GM23338 (cell line): ENCODE measurements around the gene FGF22. TPM values are rescaled to one million over a fixed set of nuclear protein-coding genes. Genes with fewer than 3 reads are reported as not detected.

Experiments
- ATAC-seq: fragments of 200-7000 bp; cut with Tn5 transposase; 3 replicates; pipeline ENCODE4 v1.9.1; 2020
- DNase-seq: peaks from one replicate; pipeline ENCODE4 v3.0.0-alpha.2; 2015; ENCODE audit warnings: low spot score
- H2AFZ ChIP-seq: fragments of 200-600 bp; sonication (generic); 2 replicates; pipeline ENCODE4 v1.8.0; 2016; ENCODE audit warnings: antibody characterized with exemption, mild to moderate bottlenecking, moderate library complexity
- H3F3A ChIP-seq: fragments of 200-600 bp; sonication (generic); replicated peaks from 2 replicates; pipeline ENCODE4 v1.8.0; 2017; ENCODE audit warnings: antibody characterized with exemption, mixed run types, low read depth
- H3K27ac ChIP-seq: fragments of 200-600 bp; sonication (generic); 2 replicates; pipeline ENCODE4 v1.6.1; 2016; ENCODE audit warnings: low read depth
- H3K27me3 ChIP-seq: fragments of 200-600 bp; sonication (generic); 2 replicates; pipeline ENCODE4 v1.8.0; 2016; ENCODE audit warnings: mild to moderate bottlenecking, mixed run types, moderate library complexity; ENCODE audit not compliant: insufficient read depth
- H3K36me3 ChIP-seq: fragments of 200-600 bp; sonication (generic); 2 replicates; pipeline ENCODE4 v1.8.0; 2016; ENCODE audit warnings: mild to moderate bottlenecking; ENCODE audit not compliant: insufficient read depth
- H3K4me1 ChIP-seq: fragments of 200-600 bp; sonication (generic); 2 replicates; pipeline ENCODE4 v1.8.0; 2016; ENCODE audit warnings: mild to moderate bottlenecking, moderate library complexity; ENCODE audit not compliant: insufficient read depth
- H3K4me2 ChIP-seq: fragments of 200-600 bp; sonication (generic); 2 replicates; pipeline ENCODE4 v1.7.1; 2017; ENCODE audit warnings: mixed run types
- H3K4me3 ChIP-seq: fragments of 200-600 bp; sonication (generic); 2 replicates; pipeline ENCODE4 v1.6.1; 2016; ENCODE audit warnings: mixed run types
- H3K79me2 ChIP-seq: fragments of 200-600 bp; sonication (generic); replicated peaks from 2 replicates; pipeline ENCODE4 v1.8.0; 2017; ENCODE audit warnings: mild to moderate bottlenecking; ENCODE audit not compliant: insufficient read depth
- H3K9me2 ChIP-seq: fragments of 200-600 bp; sonication (generic); 2 replicates; pipeline ENCODE4 v1.8.0; 2017; ENCODE audit not compliant: insufficient read depth
- H4K20me1 ChIP-seq: fragments of 200-600 bp; sonication (generic); replicated peaks from 2 replicates; pipeline ENCODE4 v1.8.0; 2017; ENCODE audit warnings: mild to moderate bottlenecking; ENCODE audit not compliant: insufficient read depth
- H3K27ac Mint-ChIP-seq: 2 replicates; pipeline ENCODE4 v1.8.0; 2020; ENCODE audit warnings: inconsistent platforms, mild to moderate bottlenecking, moderate library complexity, mixed read lengths
- H3K27me3 Mint-ChIP-seq: 3 replicates; pipeline ENCODE4 v1.8.0; 2022; ENCODE audit warnings: low read depth, mild to moderate bottlenecking, moderate library complexity, mixed read lengths, inconsistent platforms; ENCODE audit not compliant: insufficient read depth, poor library complexity
- H3K36me3 Mint-ChIP-seq: 3 replicates; pipeline ENCODE4 v1.8.0; 2021; ENCODE audit warnings: low read depth, mild to moderate bottlenecking, inconsistent platforms, moderate library complexity, mixed read lengths
- H3K4me1 Mint-ChIP-seq: 3 replicates; pipeline ENCODE4 v1.8.0; 2020; ENCODE audit warnings: mild to moderate bottlenecking, inconsistent platforms, mixed read lengths
- H3K4me3 Mint-ChIP-seq: 3 replicates; pipeline ENCODE4 v1.8.0; 2021; ENCODE audit warnings: moderate library complexity, mild to moderate bottlenecking, inconsistent platforms, mixed read lengths
- H3K9me3 Mint-ChIP-seq: 3 replicates; pipeline ENCODE4 v1.8.0; 2020; ENCODE audit warnings: moderate library complexity, mild to moderate bottlenecking, inconsistent platforms, mixed read lengths
- CREB1 ChIP-seq: fragments of 250-450 bp; sonication (Bioruptor Pico); IDR thresholded peaks from 2 replicates; pipeline ENCODE4 v1.5.0; 2020; ENCODE audit warnings: low read depth, mild to moderate bottlenecking, moderate library complexity
- EZH2 ChIP-seq: fragments of 200-600 bp; sonication (generic); IDR thresholded peaks from one replicate; pipeline ENCODE4 v1.8.0; 2017; ENCODE audit warnings: antibody characterized with exemption, mild to moderate bottlenecking, low read depth; ENCODE audit not compliant: unreplicated experiment
- JUNB ChIP-seq: IDR thresholded peaks from one replicate; pipeline ENCODE4 v1.6.1; 2016; ENCODE audit warnings: antibody characterized with exemption; ENCODE audit not compliant: unreplicated experiment
- POLR2AphosphoS5 ChIP-seq: IDR thresholded peaks from 2 replicates; pipeline ENCODE4 v1.6.1; 2016; ENCODE audit warnings: antibody characterized with exemption, low read depth
- STAT1 ChIP-seq: IDR thresholded peaks from one replicate; pipeline ENCODE4 v1.6.1; 2016; ENCODE audit warnings: antibody characterized with exemption; ENCODE audit not compliant: unreplicated experiment
- ZNF114 ChIP-seq: fragments of 250-450 bp; sonication (Bioruptor Pico); IDR thresholded peaks from 2 replicates; pipeline ENCODE4 v1.5.0; 2020; ENCODE audit warnings: mild to moderate bottlenecking, moderate library complexity
- ZNF331 ChIP-seq: fragments of 250-450 bp; sonication (Bioruptor Pico); IDR thresholded peaks from 2 replicates; pipeline ENCODE4 v1.5.0; 2020; ENCODE audit warnings: low read depth, mild to moderate bottlenecking, moderate library complexity
- polyA plus RNA-seq: library from polyadenylated mRNA; unstranded; fragments of >200 nt; fragmentation: Nextera tagmentation; extraction: Ambion mirVana; gene quantifications from 2 replicates; pipeline ENCODE4 v1.2.1, GENCODE V29; 2016
- total RNA-seq: library from RNA; depleted of rRNA; stranded (reverse); fragments of >200 nt; shearing (Covaris generic); gene quantifications from 2 replicates; pipeline ENCODE4 v1.2.3, GENCODE V29; 2014
- TF ChIP-seq, protein P1 (sequence below), 2 experiments: fragments of 200-600 bp in 1 of 2; sonication (generic) in 1 of 2; conservative IDR thresholded peaks; 2 replicates each; pipeline versions ENCODE4 v1.5.1 to v1.6.1; 2016 to 2017; ENCODE audit warnings: antibody characterized with exemption in 2 of 2, low read depth in 2 of 2, mild to moderate bottlenecking in 2 of 2, moderate library complexity in 1 of 2
- TF ChIP-seq, protein P2 (sequence below): IDR thresholded peaks from 2 replicates; pipeline ENCODE4 v1.6.1; 2016; ENCODE audit warnings: antibody characterized with exemption
- TF ChIP-seq, protein P3 (sequence below): fragments of 250-450 bp; sonication (Bioruptor Pico); IDR thresholded peaks from 2 replicates; pipeline ENCODE4 v1.5.0; 2020; ENCODE audit warnings: mild to moderate bottlenecking, moderate library complexity
- TF ChIP-seq, protein P4 (sequence below): IDR thresholded peaks from one replicate; pipeline ENCODE4 v1.6.1; 2018; ENCODE audit warnings: antibody characterized with exemption; ENCODE audit not compliant: unreplicated experiment

The FGF22 gene
- total and polyA plus RNA-seq, 2 experiments from 2014 or later = 1.0 to 2.8 TPM

DNA sequence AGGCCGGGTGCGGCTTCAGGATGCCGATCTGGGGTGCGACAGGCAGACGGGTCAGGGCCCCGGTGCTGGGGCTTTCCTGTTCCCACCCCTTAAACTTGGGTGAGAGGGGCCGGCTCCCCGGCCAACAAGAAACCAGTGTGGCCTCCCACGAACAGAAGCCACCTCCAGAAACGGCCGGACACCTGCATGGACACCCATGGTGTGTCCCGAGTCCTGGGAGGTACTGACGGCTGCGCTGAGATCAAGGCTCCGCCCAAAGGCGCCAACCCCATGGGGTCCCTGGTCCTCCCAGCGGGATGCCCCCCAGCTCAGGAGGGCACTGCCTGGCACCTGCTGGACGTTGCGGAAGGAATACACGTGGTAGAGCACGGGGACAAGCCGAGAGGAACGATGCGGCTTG is 17.9 kb upstream of the FGF22 start (continued):
- TF ChIP-seq EZH2 = no peak
- no peak for TF ChIP-seq JUNB
- no peak for TF ChIP-seq ZNF114 (CRISPR knock-in tag)

DNA sequence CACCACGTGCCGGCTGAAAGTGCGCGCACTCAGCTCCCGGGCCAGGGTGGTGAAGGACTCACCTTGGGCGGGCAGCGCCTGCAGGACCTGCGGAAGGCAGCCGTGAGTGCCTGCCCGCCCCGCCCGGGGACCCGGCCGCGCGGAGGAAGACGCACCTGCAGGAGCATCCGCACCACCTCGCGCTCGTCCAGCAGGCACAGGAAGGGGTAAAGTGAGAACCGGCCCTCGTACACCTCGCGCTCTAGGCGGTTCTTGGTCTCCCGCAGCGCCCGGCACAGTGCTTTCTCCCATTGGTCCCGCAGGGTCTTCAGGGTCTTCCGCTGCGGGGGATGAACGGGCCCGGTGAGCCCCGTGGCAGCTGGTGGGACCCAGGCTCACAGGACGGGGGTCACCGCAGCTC is 17.0 kb upstream of the FGF22 start:
- Histone ChIP-seq H3K9me2 (no peaks in the 10 kb centered on the region), H3K4me3 (no peak overlapping the region), H2AFZ (no peak overlapping the region), H3K27me3 (no peaks in the 10 kb centered on the region), H3K36me3 (peaks cover 1% of the 10 kb centered on the region; the same call in 1 of the 2 replicates), H3F3A (0 out of 2 replicates have a peak, but pooled peaks cover 5% of the 10 kb centered on the region), H3K79me2 (peaks cover 9% of the 10 kb centered on the region), H4K20me1 (peaks cover 9% of the 10 kb centered on the region), H3K4me1 (no peaks in the 10 kb centered on the region), H3K27ac (no peak overlapping the region), H3K4me2 (no peak overlapping the region)
- ATAC-seq = no peak
- Mint-ChIP-seq H3K27me3 (peaks cover 4% of the 10 kb centered on the region), H3K27ac (no peak overlapping the region), H3K4me1 (peaks cover 2% of the 10 kb centered on the region; the same call in 2 of the 3 replicates), H3K4me3 (no peak overlapping the region), H3K36me3 (peaks cover 51% of the 10 kb centered on the region), H3K9me3 (no peaks in the 10 kb centered on the region)
- no peak for DNase-seq
- TF ChIP-seq STAT1 (no peak), ZNF114 (CRISPR knock-in tag) (no peak), CREB1 (CRISPR knock-in tag) (no peak), ZNF331 (no peak), EZH2 (no peak), POLR2AphosphoS5 (no peak)
- TF ChIP-seq, protein P1, sequence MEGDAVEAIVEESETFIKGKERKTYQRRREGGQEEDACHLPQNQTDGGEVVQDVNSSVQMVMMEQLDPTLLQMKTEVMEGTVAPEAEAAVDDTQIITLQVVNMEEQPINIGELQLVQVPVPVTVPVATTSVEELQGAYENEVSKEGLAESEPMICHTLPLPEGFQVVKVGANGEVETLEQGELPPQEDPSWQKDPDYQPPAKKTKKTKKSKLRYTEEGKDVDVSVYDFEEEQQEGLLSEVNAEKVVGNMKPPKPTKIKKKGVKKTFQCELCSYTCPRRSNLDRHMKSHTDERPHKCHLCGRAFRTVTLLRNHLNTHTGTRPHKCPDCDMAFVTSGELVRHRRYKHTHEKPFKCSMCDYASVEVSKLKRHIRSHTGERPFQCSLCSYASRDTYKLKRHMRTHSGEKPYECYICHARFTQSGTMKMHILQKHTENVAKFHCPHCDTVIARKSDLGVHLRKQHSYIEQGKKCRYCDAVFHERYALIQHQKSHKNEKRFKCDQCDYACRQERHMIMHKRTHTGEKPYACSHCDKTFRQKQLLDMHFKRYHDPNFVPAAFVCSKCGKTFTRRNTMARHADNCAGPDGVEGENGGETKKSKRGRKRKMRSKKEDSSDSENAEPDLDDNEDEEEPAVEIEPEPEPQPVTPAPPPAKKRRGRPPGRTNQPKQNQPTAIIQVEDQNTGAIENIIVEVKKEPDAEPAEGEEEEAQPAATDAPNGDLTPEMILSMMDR (conservative IDR thresholded peaks at IDR 0.05; ENCODE audit: low read depth in 2 of 2) = no peak
- TF ChIP-seq, protein P2, sequence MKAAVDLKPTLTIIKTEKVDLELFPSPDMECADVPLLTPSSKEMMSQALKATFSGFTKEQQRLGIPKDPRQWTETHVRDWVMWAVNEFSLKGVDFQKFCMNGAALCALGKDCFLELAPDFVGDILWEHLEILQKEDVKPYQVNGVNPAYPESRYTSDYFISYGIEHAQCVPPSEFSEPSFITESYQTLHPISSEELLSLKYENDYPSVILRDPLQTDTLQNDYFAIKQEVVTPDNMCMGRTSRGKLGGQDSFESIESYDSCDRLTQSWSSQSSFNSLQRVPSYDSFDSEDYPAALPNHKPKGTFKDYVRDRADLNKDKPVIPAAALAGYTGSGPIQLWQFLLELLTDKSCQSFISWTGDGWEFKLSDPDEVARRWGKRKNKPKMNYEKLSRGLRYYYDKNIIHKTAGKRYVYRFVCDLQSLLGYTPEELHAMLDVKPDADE = no peak
- TF ChIP-seq, protein P3, sequence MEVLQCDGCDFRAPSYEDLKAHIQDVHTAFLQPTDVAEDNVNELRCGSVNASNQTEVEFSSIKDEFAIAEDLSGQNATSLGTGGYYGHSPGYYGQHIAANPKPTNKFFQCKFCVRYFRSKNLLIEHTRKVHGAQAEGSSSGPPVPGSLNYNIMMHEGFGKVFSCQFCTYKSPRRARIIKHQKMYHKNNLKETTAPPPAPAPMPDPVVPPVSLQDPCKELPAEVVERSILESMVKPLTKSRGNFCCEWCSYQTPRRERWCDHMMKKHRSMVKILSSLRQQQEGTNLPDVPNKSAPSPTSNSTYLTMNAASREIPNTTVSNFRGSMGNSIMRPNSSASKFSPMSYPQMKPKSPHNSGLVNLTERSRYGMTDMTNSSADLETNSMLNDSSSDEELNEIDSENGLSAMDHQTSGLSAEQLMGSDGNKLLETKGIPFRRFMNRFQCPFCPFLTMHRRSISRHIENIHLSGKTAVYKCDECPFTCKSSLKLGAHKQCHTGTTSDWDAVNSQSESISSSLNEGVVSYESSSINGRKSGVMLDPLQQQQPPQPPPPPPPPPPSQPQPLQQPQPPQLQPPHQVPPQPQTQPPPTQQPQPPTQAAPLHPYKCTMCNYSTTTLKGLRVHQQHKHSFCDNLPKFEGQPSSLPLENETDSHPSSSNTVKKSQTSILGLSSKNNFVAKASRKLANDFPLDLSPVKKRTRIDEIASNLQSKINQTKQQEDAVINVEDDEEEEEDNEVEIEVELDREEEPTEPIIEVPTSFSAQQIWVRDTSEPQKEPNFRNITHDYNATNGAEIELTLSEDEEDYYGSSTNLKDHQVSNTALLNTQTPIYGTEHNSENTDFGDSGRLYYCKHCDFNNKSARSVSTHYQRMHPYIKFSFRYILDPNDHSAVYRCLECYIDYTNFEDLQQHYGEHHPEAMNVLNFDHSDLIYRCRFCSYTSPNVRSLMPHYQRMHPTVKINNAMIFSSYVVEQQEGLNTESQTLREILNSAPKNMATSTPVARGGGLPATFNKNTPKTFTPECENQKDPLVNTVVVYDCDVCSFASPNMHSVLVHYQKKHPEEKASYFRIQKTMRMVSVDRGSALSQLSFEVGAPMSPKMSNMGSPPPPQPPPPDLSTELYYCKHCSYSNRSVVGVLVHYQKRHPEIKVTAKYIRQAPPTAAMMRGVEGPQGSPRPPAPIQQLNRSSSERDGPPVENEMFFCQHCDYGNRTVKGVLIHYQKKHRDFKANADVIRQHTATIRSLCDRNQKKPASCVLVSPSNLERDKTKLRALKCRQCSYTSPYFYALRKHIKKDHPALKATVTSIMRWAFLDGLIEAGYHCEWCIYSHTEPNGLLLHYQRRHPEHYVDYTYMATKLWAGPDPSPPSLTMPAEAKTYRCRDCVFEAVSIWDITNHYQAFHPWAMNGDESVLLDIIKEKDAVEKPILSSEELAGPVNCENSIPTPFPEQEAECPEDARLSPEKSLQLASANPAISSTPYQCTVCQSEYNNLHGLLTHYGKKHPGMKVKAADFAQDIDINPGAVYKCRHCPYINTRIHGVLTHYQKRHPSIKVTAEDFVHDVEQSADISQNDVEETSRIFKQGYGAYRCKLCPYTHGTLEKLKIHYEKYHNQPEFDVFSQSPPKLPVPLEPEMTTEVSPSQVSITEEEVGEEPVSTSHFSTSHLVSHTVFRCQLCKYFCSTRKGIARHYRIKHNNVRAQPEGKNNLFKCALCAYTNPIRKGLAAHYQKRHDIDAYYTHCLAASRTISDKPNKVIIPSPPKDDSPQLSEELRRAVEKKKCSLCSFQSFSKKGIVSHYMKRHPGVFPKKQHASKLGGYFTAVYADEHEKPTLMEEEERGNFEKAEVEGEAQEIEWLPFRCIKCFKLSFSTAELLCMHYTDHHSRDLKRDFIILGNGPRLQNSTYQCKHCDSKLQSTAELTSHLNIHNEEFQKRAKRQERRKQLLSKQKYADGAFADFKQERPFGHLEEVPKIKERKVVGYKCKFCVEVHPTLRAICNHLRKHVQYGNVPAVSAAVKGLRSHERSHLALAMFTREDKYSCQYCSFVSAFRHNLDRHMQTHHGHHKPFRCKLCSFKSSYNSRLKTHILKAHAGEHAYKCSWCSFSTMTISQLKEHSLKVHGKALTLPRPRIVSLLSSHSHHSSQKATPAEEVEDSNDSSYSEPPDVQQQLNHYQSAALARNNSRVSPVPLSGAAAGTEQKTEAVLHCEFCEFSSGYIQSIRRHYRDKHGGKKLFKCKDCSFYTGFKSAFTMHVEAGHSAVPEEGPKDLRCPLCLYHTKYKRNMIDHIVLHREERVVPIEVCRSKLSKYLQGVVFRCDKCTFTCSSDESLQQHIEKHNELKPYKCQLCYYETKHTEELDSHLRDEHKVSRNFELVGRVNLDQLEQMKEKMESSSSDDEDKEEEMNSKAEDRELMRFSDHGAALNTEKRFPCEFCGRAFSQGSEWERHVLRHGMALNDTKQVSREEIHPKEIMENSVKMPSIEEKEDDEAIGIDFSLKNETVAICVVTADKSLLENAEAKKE (CRISPR knock-in tag) = no peak
- TF ChIP-seq, protein P4, sequence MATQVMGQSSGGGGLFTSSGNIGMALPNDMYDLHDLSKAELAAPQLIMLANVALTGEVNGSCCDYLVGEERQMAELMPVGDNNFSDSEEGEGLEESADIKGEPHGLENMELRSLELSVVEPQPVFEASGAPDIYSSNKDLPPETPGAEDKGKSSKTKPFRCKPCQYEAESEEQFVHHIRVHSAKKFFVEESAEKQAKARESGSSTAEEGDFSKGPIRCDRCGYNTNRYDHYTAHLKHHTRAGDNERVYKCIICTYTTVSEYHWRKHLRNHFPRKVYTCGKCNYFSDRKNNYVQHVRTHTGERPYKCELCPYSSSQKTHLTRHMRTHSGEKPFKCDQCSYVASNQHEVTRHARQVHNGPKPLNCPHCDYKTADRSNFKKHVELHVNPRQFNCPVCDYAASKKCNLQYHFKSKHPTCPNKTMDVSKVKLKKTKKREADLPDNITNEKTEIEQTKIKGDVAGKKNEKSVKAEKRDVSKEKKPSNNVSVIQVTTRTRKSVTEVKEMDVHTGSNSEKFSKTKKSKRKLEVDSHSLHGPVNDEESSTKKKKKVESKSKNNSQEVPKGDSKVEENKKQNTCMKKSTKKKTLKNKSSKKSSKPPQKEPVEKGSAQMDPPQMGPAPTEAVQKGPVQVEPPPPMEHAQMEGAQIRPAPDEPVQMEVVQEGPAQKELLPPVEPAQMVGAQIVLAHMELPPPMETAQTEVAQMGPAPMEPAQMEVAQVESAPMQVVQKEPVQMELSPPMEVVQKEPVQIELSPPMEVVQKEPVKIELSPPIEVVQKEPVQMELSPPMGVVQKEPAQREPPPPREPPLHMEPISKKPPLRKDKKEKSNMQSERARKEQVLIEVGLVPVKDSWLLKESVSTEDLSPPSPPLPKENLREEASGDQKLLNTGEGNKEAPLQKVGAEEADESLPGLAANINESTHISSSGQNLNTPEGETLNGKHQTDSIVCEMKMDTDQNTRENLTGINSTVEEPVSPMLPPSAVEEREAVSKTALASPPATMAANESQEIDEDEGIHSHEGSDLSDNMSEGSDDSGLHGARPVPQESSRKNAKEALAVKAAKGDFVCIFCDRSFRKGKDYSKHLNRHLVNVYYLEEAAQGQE = no peak
